DMS153 (cell line): ENCODE measurements around the gene JPH4.

Experiments
- DNase-seq: peaks from one replicate; lab custom pipeline; 2025; lab: John Stamatoyannopoulos, UW

JPH4 gene

GRCh38 chr14:23525611-23526010 is 53.0 kb downstream of the JPH4 start:
- no peak for DNase-seq

GRCh38 chr14:23524954-23525353 is 53.6 kb downstream of the JPH4 start:
- DNase-seq: no peak

GRCh38 chr14:23523229-23524016 is 55.2 kb downstream of the JPH4 start:
- DNase-seq: no peak

GRCh38 chr14:23522643-23523198 is 55.9 kb downstream of the JPH4 start:
- no peak for DNase-seq

GRCh38 chr14:23521785-23522640 is 56.6 kb downstream of the JPH4 start:
- no peak for DNase-seq

- no peak for DNase-seq
Measured at GRCh38 chr14:23520899-23521533, 57.6 kb downstream of the JPH4 start.

- DNase-seq: no peak
Measured at GRCh38 chr14:23518709-23519108, 59.9 kb downstream of the JPH4 start.
